Tibial nerve (tissue), 4 donors: ENCODE results near the gene ITIH4. TPM values are rescaled to one million over a fixed set of nuclear protein-coding genes. Genes with fewer than 3 reads are reported as not detected.

Experiments
- DNase-seq, 2 donors: peaks; one replicate each; pipeline ENCODE4 v3.0.0-alpha.2; 2019; ENCODE audit warnings: low spot score in 2 of 2
- H3K27ac ChIP-seq, 4 donors: fragments of 200-600 bp; sonication (generic) in 3 of 4; one replicate each; pipeline ENCODE4 v1.5.1; 2017 to 2019; ENCODE audit warnings: mild to moderate bottlenecking in 1 of 4
- H3K27me3 ChIP-seq, 2 donors: fragments of 200-600 bp; sonication (generic) in 1 of 2; one replicate each; pipeline versions ENCODE4 v1.5.1 to v1.6.0; 2017 to 2019
- H3K36me3 ChIP-seq, 3 donors: fragments of 200-600 bp; sonication (generic); one replicate each; pipeline ENCODE4 v1.5.1; 2018 to 2019
- H3K4me1 ChIP-seq, 4 donors: fragments of 200-600 bp; sonication (generic) in 3 of 4; one replicate each; pipeline ENCODE4 v1.5.1; 2017 to 2019
- H3K4me3 ChIP-seq, 4 donors: fragments of 200-600 bp; sonication (generic) in 3 of 4; one replicate each; pipeline ENCODE4 v1.5.1; 2017 to 2019; ENCODE audit warnings: mild to moderate bottlenecking in 1 of 4, moderate library complexity in 1 of 4
- H3K9me3 ChIP-seq, 4 donors: fragments of 200-600 bp; sonication (generic) in 3 of 4; one replicate each; pipeline ENCODE4 v1.5.1; 2017 to 2019
- EP300 ChIP-seq, 2 donors: sonication (generic); formaldehyde crosslinking; IDR thresholded peaks; one replicate each; pipeline ENCODE4 v1.6.1; 2017; ENCODE audit warnings: antibody characterized with exemption in 2 of 2, mild to moderate bottlenecking in 1 of 2
- POLR2A ChIP-seq, 2 donors: fragments of 450-650 bp; IDR thresholded peaks; one replicate each; pipeline ENCODE4 v1.6.1; 2017; ENCODE audit warnings: antibody characterized with exemption in 2 of 2, mild to moderate bottlenecking in 2 of 2, moderate library complexity in 2 of 2
- WGBS, 2 donors: methylation state at CpG; one replicate each; pipeline ENCODE4 v1.1.5; 2018; 5-methylcytosine and 5-hydroxymethylcytosine counted together
- total RNA-seq, 4 donors: library from RNA; depleted of rRNA; stranded (reverse); fragments of >200 nt; gene quantifications; one replicate each; pipeline ENCODE4 v1.1.0, GENCODE V29; 2016
- TF ChIP-seq, protein P1 (sequence below), 5 experiments: fragments of 200-600 bp in 3 of 5; fragments of 450-650 bp in 2 of 5; sonication (generic) in 3 of 5; IDR thresholded peaks; one replicate each; pipeline ENCODE4 v1.5.1; 2016 to 2019; ENCODE audit warnings: antibody characterized with exemption in 5 of 5, mild to moderate bottlenecking in 3 of 5, moderate library complexity in 2 of 5

ITIH4 gene
- total RNA-seq, 4 donors from 2014 or later, result 5.4 to 24.9 (median 10.1) TPM

DNA sequence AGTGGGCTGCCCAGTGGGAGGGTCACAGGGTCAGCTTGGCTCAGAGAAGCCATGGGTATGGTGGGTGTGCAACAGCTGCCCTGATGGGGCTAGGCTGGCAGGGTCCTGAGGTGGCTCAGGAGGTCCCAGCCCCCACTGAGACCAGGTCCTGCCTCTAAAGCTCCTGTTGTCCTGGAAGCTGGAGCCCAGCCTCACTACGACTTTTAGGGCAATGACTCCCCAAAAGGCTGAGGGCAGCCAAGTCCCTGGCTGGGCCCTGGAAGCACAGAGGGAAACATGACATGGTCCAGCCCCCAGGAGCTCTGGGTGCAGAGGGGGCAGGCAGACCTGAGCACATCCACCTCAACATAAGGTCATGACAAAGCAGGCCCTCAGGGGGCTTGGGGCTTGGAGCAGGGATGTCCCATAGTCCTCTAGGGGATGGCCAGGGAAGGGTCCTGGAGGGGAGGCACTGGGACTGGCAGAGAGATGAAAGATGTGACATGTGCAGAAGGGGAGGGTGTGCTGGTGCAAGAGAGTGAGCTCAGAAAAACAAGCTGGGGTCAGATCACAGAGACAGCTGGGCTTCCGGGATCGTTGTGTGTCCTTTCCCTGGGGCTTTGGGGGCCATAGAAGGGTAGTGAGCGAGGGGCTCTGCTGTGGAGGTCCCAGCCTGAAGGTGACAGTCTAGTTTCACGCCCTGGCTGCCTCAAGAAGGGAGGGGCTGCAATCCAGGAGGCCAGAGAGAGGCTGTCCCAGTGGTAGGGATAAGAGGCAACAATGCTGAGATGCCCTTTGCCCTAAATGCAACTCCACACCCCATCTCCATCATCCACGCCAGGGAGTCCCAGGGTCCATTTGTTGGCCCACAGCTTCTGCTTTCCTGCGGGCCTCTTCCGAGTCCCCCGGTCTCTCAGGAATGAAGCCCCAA, 36.5 kb downstream of the ITIH4 start:
- Histone ChIP-seq H3K4me1 (peaks cover 0 to 30% (median 10%) of the 10 kb centered on the region in 4 donors), H3K27me3 (no peaks in the 10 kb centered on the region), H3K4me3 (no peak overlapping the region), H3K27ac (peak overlapping the region in 3 of 4 donors; percentile 42 to 82 (median 77)), H3K36me3 (no peaks in the 10 kb centered on the region), H3K9me3 (no peaks in the 10 kb centered on the region)
- TF ChIP-seq POLR2A (IDR thresholded peaks at IDR 0.05) (no peak), EP300 (IDR thresholded peaks at IDR 0.05) (no peak)
- TF ChIP-seq, protein P1, sequence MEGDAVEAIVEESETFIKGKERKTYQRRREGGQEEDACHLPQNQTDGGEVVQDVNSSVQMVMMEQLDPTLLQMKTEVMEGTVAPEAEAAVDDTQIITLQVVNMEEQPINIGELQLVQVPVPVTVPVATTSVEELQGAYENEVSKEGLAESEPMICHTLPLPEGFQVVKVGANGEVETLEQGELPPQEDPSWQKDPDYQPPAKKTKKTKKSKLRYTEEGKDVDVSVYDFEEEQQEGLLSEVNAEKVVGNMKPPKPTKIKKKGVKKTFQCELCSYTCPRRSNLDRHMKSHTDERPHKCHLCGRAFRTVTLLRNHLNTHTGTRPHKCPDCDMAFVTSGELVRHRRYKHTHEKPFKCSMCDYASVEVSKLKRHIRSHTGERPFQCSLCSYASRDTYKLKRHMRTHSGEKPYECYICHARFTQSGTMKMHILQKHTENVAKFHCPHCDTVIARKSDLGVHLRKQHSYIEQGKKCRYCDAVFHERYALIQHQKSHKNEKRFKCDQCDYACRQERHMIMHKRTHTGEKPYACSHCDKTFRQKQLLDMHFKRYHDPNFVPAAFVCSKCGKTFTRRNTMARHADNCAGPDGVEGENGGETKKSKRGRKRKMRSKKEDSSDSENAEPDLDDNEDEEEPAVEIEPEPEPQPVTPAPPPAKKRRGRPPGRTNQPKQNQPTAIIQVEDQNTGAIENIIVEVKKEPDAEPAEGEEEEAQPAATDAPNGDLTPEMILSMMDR (IDR thresholded peaks at IDR 0.05), result no peak
- no peak for DNase-seq
- WGBS, 2 donors, result 47 to 74% methylated on average over 8 to 9 of the region's 9 CpGs

DNA sequence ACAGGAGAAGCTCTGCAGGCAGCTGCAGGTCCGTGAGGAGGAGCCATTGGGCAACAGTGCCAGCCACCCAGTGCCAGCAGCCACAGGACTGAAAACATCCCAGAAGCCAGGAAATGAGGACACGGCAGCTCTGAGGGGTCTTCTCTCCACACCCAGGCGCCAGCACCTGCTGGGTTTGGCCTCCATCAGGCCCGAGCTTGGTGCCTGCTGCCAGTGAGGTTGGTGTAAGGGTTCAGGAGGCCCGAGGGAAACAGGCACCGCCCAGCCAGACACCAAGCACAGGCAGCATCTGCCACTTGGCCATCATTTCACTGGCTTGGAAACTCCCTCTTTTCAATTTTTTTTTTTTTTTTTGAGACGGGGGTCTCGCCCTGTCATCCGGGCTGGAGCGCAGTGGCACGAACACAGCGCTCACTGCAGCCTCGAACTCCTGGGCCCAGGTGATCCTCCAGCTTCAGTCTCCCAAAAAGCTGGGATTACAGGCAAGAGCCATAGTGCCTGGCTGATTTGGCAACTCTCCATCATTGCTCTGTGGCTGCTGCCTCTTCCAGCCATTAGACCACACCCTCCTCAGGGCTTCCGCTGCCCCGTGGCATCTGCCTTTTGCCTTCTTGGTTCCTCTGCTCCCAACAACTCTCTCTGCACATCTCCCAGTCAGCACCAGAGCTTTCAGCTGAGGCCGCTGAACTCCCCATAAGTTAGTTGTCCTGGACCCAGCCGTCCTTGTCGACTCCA, 37.3 kb downstream of the ITIH4 start:
- Histone ChIP-seq H3K9me3 (no peaks in the 10 kb centered on the region), H3K27me3 (no peaks in the 10 kb centered on the region), H3K4me1 (peaks cover 0 to 32% (median 10%) of the 10 kb centered on the region in 4 donors), H3K4me3 (no peak overlapping the region), H3K27ac (peak overlapping the region in 2 of 4 donors; percentile 77 to 82), H3K36me3 (no peaks in the 10 kb centered on the region)
- 81 to 82% methylated on average over 15 to 18 of the region's 18 CpGs for WGBS, 2 donors
- DNase-seq, result no peak
- TF ChIP-seq, protein P1 (IDR thresholded peaks at IDR 0.05), result no peak
- TF ChIP-seq POLR2A (IDR thresholded peaks at IDR 0.05) (no peak), EP300 (IDR thresholded peaks at IDR 0.05) (no peak)

DNA sequence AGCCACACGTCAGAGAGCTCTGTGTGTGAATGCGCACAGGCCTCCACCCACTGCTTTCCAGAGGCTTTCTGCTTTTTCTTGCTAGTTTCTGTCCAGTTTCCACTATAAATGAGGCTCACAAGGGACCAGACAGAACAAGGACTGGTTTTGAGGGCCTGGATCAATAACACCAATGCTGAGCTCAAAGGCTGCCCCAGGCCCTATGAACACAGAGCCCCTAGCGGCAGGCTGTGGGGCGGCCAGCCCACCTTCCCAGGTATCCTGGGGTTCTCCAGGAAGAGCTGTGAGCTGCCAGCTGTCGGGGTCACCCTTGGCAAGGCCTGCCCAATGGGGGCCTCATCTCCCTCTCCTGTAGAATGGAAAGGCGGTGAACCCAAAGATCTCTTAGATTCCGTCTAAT, 38.1 kb downstream of the ITIH4 start:
- Histone ChIP-seq H3K36me3 (no peaks in the 10 kb centered on the region), H3K9me3 (no peaks in the 10 kb centered on the region), H3K4me3 (no peak overlapping the region), H3K27ac (peak overlapping the region in 1 of 4 donors; percentile 37), H3K27me3 (no peaks in the 10 kb centered on the region), H3K4me1 (peaks cover 0 to 39% (median 10%) of the 10 kb centered on the region in 4 donors)
- TF ChIP-seq EP300 (IDR thresholded peaks at IDR 0.05) (no peak), POLR2A (IDR thresholded peaks at IDR 0.05) (no peak)
- TF ChIP-seq, protein P1 (IDR thresholded peaks at IDR 0.05), result no peak
- 85 to 91% methylated on average over 7 of the region's 7 CpGs for WGBS, 2 donors
- DNase-seq, result no peak

DNA sequence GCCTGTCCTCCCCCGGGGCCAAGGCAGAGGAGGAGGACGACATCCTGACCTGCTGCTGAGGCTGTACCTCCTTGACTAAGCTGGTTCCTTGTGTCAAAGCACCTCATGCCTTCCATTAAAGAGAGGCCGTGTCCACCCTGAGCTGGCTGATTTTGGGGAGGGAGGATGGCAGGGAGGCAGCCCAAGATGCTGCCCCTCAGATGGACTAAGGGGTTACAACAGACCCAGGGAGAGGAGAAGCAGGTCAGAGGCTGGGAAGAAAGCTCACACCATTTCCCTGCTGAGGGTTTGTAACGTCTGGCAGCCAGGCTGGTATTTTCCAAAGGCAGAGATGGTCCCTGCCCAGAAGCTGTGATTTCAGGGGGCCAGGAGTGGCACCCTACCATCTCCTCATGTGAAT, 38.5 kb downstream of the ITIH4 start:
- Histone ChIP-seq H3K4me1 (peaks cover 0 to 39% (median 10%) of the 10 kb centered on the region in 4 donors), H3K4me3 (no peak overlapping the region), H3K27me3 (no peaks in the 10 kb centered on the region), H3K27ac (no peak overlapping the region), H3K36me3 (no peaks in the 10 kb centered on the region), H3K9me3 (no peaks in the 10 kb centered on the region)
- WGBS, 2 donors, result 72 to 73% methylated on average over 4 of the region's 4 CpGs
- no peak for DNase-seq
- TF ChIP-seq POLR2A (IDR thresholded peaks at IDR 0.05) (no peak), EP300 (IDR thresholded peaks at IDR 0.05) (no peak)
- TF ChIP-seq, protein P1 (IDR thresholded peaks at IDR 0.05), result no peak
